ENCODE measurements around the gene BHLHA15. TPM values are rescaled to one million over a fixed set of nuclear protein-coding genes. Genes with fewer than 3 reads are reported as not detected.

Gene BHLHA15
- total RNA-seq, 1 donor from 2014 or later, result not detected

GRCh38 chr7:98194672-98195457 is 16.4 kb upstream of the BHLHA15 start:
- Histone ChIP-seq H3K4me3 (no peak overlapping the region), H3K4me1 (no peaks in the 10 kb centered on the region), H3K9me3 (replicated peaks) (peaks cover 7% of the 10 kb centered on the region), H3K27ac (replicated peaks) (no peak overlapping the region), H3K27me3 (ENCODE audit: low read depth) (no peaks in the 10 kb centered on the region), H3K36me3 (peaks cover 88% of the 10 kb centered on the region)
- no peak for TF ChIP-seq CTCF (IDR thresholded peaks at IDR 0.05; ENCODE audit: borderline replicate concordance)
- intact Hi-C loops (cut with micrococcal nuclease), result no loop called here
- DNase-seq, result no peak

- H3K4me3 ChIP-seq, result no peak overlapping the region
- intact Hi-C loops (cut with micrococcal nuclease), result no loop called here
- DNase-seq, result no peak
- TF ChIP-seq CTCF (IDR thresholded peaks at IDR 0.05; ENCODE audit: borderline replicate concordance), result no peak
- peaks cover 7% of the 10 kb centered on the region for H3K9me3 ChIP-seq (replicated peaks)
- H3K36me3 ChIP-seq, result peaks cover 70% of the 10 kb centered on the region
- H3K4me1 ChIP-seq, result no peaks in the 10 kb centered on the region
- no peaks in the 10 kb centered on the region for H3K27me3 ChIP-seq (ENCODE audit: low read depth)
- H3K27ac ChIP-seq (replicated peaks), result no peak overlapping the region
Observed at GRCh38 chr7:98196706-98197605, 14.3 kb upstream of the BHLHA15 start.

- H3K36me3 ChIP-seq, result peaks cover 63% of the 10 kb centered on the region
- H3K4me1 ChIP-seq, result no peaks in the 10 kb centered on the region
- no peak for TF ChIP-seq CTCF (IDR thresholded peaks at IDR 0.05; ENCODE audit: borderline replicate concordance)
- H3K9me3 ChIP-seq (replicated peaks), result peaks cover 7% of the 10 kb centered on the region
- intact Hi-C loops (cut with micrococcal nuclease), result no loop called here
- no peaks in the 10 kb centered on the region for H3K27me3 ChIP-seq (ENCODE audit: low read depth)
- H3K4me3 ChIP-seq, result no peak overlapping the region
- DNase-seq, result no peak
- no peak overlapping the region for H3K27ac ChIP-seq (replicated peaks)
Observed at GRCh38 chr7:98199131-98199530, 12.1 kb upstream of the BHLHA15 start.

- Histone ChIP-seq H3K27me3 (ENCODE audit: low read depth) (no peaks in the 10 kb centered on the region), H3K36me3 (peaks cover 63% of the 10 kb centered on the region), H3K27ac (replicated peaks) (no peak overlapping the region), H3K4me3 (no peak overlapping the region), H3K9me3 (replicated peaks) (peaks cover 7% of the 10 kb centered on the region), H3K4me1 (no peaks in the 10 kb centered on the region)
- intact Hi-C loops (cut with micrococcal nuclease), result no loop called here
- no peak for DNase-seq
- no peak for TF ChIP-seq CTCF (IDR thresholded peaks at IDR 0.05; ENCODE audit: borderline replicate concordance)
Observed at GRCh38 chr7:98200364-98200763, 10.9 kb upstream of the BHLHA15 start.

- Histone ChIP-seq H3K36me3 (peaks cover 68% of the 10 kb centered on the region), H3K4me3 (no peak overlapping the region), H3K9me3 (replicated peaks) (peaks cover 7% of the 10 kb centered on the region), H3K27ac (replicated peaks) (no peak overlapping the region), H3K27me3 (ENCODE audit: low read depth) (no peaks in the 10 kb centered on the region), H3K4me1 (no peaks in the 10 kb centered on the region)
- TF ChIP-seq CTCF (IDR thresholded peaks at IDR 0.05; ENCODE audit: borderline replicate concordance), result no peak
- intact Hi-C loops (cut with micrococcal nuclease), result no loop called here
- DNase-seq, result no peak
Observed at GRCh38 chr7:98202367-98203195, 8.7 kb upstream of the BHLHA15 start.
